HCT116 (cell line): Measurements from ENCODE around the gene MOCS1. TPM values are rescaled to one million over a fixed set of nuclear protein-coding genes. Genes with fewer than 3 reads are reported as not detected.

Source experiments
- ATAC-seq: fragments of 200-7000 bp; cut with Tn5 transposase; 2 replicates; pipeline ENCODE4 v1.9.1; 2020; ENCODE audit warnings: mild to moderate bottlenecking, moderate library complexity
- BruUV-seq: library from RNA; stranded (reverse); fragments of 400-500 nt; replicated peaks from 2 replicates; lab custom pipeline; 2021; lab: Mats Ljungman, UMichigan
- CTCF ChIA-PET: fragments of 300-600 bp; sonication (Branson Sonifier 250); formaldehyde crosslinking; loops from one replicate; lab custom pipeline; 2021; ENCODE audit warnings: antibody characterized with exemption; lab: Charles Lee
- POLR2A ChIA-PET: fragments of 300-600, 350-600 bp; sonication (Branson Sonifier 250); formaldehyde crosslinking; loops from one replicate; lab custom pipeline; 2021; ENCODE audit warnings: antibody characterized with exemption; lab: Charles Lee
- RAD21 ChIA-PET, 2 experiments: fragments of 300-600 bp; sonication (Branson Sonifier 250); formaldehyde crosslinking; loops; one replicate each; lab custom pipeline; 2023; ENCODE audit warnings: low total read pairs in 2 of 2; ENCODE audit not compliant: uncharacterized antibody in 2 of 2, unreplicated experiment in 2 of 2, low non-redundant PET in 1 of 2; lab: Charles Lee
- DNase-seq: peaks from one replicate; pipeline ENCODE4 v3.0.0-alpha.2; 2010; ENCODE audit warnings: low read depth, low spot score
- H2AFZ ChIP-seq: fragments of 200-600 bp; shearing (Covaris generic), sonication (generic); 2 replicates; pipeline ENCODE4 v1.6.1; 2017; ENCODE audit warnings: low read depth, mixed run types, mixed read lengths, antibody characterized with exemption, low read length; ENCODE audit not compliant: poor library complexity, severe bottlenecking
- H3K27ac ChIP-seq: 2 replicates; pipeline ENCODE4 v1.5.1; 2012; ENCODE audit warnings: low read depth, low read length
- H3K27me3 ChIP-seq: fragments of 200-600 bp; sonication (generic); 2 replicates; pipeline ENCODE4 v1.6.1; 2016; ENCODE audit warnings: mixed run types, low read length, mixed read lengths; ENCODE audit not compliant: insufficient read depth
- H3K36me3 ChIP-seq, 2 experiments: fragments of 200-500 bp in 1 of 2; fragments of 200-600 bp in 1 of 2; sonication (Bioruptor generic) in 1 of 2; sonication (generic) in 1 of 2; 2 replicates each; pipeline versions ENCODE4 v1.5.1 to v1.6.1; 2014 to 2016; ENCODE audit warnings: low read length in 2 of 2, inconsistent platforms in 1 of 2, mixed read lengths in 1 of 2, mixed run types in 1 of 2; ENCODE audit not compliant: insufficient read depth in 2 of 2, control insufficient read depth in 1 of 2
- H3K4me1 ChIP-seq, 2 experiments: fragments of 200-600 bp in 1 of 2; sonication (generic) in 1 of 2; 2 replicates each; pipeline versions ENCODE4 v1.5.1 to v1.6.1; 2012 to 2017; ENCODE audit warnings: low read length in 2 of 2, inconsistent platforms in 1 of 2, mild to moderate bottlenecking in 1 of 2, mixed read lengths in 1 of 2, mixed run types in 1 of 2, moderate library complexity in 1 of 2; ENCODE audit not compliant: insufficient read depth in 2 of 2, control insufficient read depth in 1 of 2
- H3K4me2 ChIP-seq: fragments of 200-600 bp; sonication (generic); 2 replicates; pipeline ENCODE4 v1.6.1; 2017; ENCODE audit warnings: mixed run types, low read length, mixed read lengths
- H3K4me3 ChIP-seq, 2 experiments: fragments of 200-600 bp in 1 of 2; sonication (generic) in 1 of 2; replicated peaks in 1 of 2; 2 replicates each; pipeline ENCODE4 v1.5.1; 2011 to 2016; ENCODE audit warnings: low read length in 2 of 2, control low read depth in 1 of 2, low read depth in 1 of 2, mild to moderate bottlenecking in 1 of 2, mixed read lengths in 1 of 2, mixed run types in 1 of 2
- H3K79me2 ChIP-seq: fragments of 200-600 bp; sonication (generic); 2 replicates; pipeline ENCODE4 v1.6.1; 2017; ENCODE audit warnings: mild to moderate bottlenecking, mixed run types, low read length, moderate library complexity, mixed read lengths; ENCODE audit not compliant: insufficient read depth
- H3K9ac ChIP-seq: fragments of 200-600 bp; sonication (generic); 2 replicates; pipeline ENCODE4 v1.6.1; 2016; ENCODE audit warnings: low read length, mixed read lengths
- H3K9me2 ChIP-seq: fragments of 200-600 bp; sonication (generic), shearing (Covaris generic); 2 replicates; pipeline ENCODE4 v1.6.1; 2017; ENCODE audit warnings: mixed run types, mild to moderate bottlenecking, moderate library complexity; ENCODE audit not compliant: insufficient read depth
- H3K9me3 ChIP-seq, 2 experiments: fragments of 200-500 bp in 1 of 2; fragments of 200-600 bp in 1 of 2; sonication (Bioruptor generic) in 1 of 2; sonication (generic) in 1 of 2; 2 replicates each; pipeline ENCODE4 v1.6.1; 2014 to 2017; ENCODE audit warnings: low read length in 2 of 2, mixed read lengths in 2 of 2, inconsistent platforms in 1 of 2, low read depth in 1 of 2, mild to moderate bottlenecking in 1 of 2, mixed run types in 1 of 2, moderate library complexity in 1 of 2; ENCODE audit not compliant: control insufficient read depth in 1 of 2, insufficient read depth in 1 of 2
- H4K20me1 ChIP-seq: fragments of 200-600 bp; sonication (generic), shearing (Covaris generic); 2 replicates; pipeline ENCODE4 v1.6.1; 2017; ENCODE audit warnings: mixed run types, mild to moderate bottlenecking, moderate library complexity; ENCODE audit not compliant: insufficient read depth
- CBX3 ChIP-seq: IDR thresholded peaks from 2 replicates; pipeline ENCODE4 v1.6.1; 2012; ENCODE audit warnings: low read depth
- CEBPB ChIP-seq: IDR thresholded peaks from 2 replicates; pipeline ENCODE4 v1.6.1; 2012; ENCODE audit warnings: low read depth
- CTCF ChIP-seq, 3 experiments: fragments of 200-600 bp in 1 of 3; sonication (generic) in 1 of 3; IDR thresholded peaks in 2 of 3; conservative IDR thresholded peaks in 1 of 3; 2 replicates each; pipeline ENCODE4 v1.5.1; 2012 to 2017; ENCODE audit warnings: low read depth in 2 of 3, low read length in 2 of 3, antibody characterized with exemption in 1 of 3, borderline replicate concordance in 1 of 3, control low read depth in 1 of 3, mild to moderate bottlenecking in 1 of 3, mixed read lengths in 1 of 3, mixed run types in 1 of 3, moderate library complexity in 1 of 3; ENCODE audit not compliant: insufficient read depth in 1 of 3
- EGR1 ChIP-seq: IDR thresholded peaks from 2 replicates; pipeline ENCODE4 v1.6.1; 2012; ENCODE audit warnings: low read depth
- ELF1 ChIP-seq: IDR thresholded peaks from 2 replicates; pipeline ENCODE4 v1.6.1; 2012; ENCODE audit warnings: low read depth, borderline replicate concordance
- EZH2phosphoT487 ChIP-seq: fragments of 200-600 bp; IDR thresholded peaks from 2 replicates; pipeline ENCODE4 v1.6.1; 2018; ENCODE audit warnings: antibody characterized with exemption, borderline replicate concordance
- FOSL1 ChIP-seq: IDR thresholded peaks from 2 replicates; pipeline ENCODE4 v1.6.1; 2012; ENCODE audit warnings: low read depth
- JUND ChIP-seq: IDR thresholded peaks from 2 replicates; pipeline ENCODE4 v1.6.1; 2012
- MAX ChIP-seq: IDR thresholded peaks from 2 replicates; pipeline ENCODE4 v1.6.1; 2012
- POLR2A ChIP-seq: IDR thresholded peaks from 2 replicates; pipeline ENCODE4 v1.7.0; 2011; ENCODE audit warnings: borderline replicate concordance; ENCODE audit not compliant: insufficient read depth, insufficient read length; ENCODE audit errors: extremely low read depth
- POLR2AphosphoS5 ChIP-seq: IDR thresholded peaks from 2 replicates; pipeline ENCODE4 v1.6.1; 2011; ENCODE audit warnings: mild to moderate bottlenecking, low read depth, low read length, moderate library complexity
- RAD21 ChIP-seq: IDR thresholded peaks from 2 replicates; pipeline ENCODE4 v1.6.1; 2012; ENCODE audit warnings: low read depth, mild to moderate bottlenecking
- SIN3A ChIP-seq: IDR thresholded peaks from 2 replicates; pipeline ENCODE4 v1.6.1; 2012; ENCODE audit warnings: low read depth
- SRF ChIP-seq: IDR thresholded peaks from 2 replicates; pipeline ENCODE4 v1.6.1; 2012; ENCODE audit warnings: low read depth
- YY1 ChIP-seq: IDR thresholded peaks from 2 replicates; pipeline ENCODE4 v1.6.1; 2011; ENCODE audit warnings: low read length, low read depth, moderate library complexity, mild to moderate bottlenecking; ENCODE audit not compliant: insufficient replicate concordance; ENCODE audit errors: extremely low read depth
- ZNF274 ChIP-seq: fragments of 200-500 bp; sonication (Bioruptor generic); IDR thresholded peaks from 2 replicates; pipeline ENCODE4 v1.6.1; 2014; ENCODE audit warnings: mild to moderate bottlenecking, low read depth, low read length, inconsistent platforms
- intact Hi-C: fragments of 100-400 bp; cut with micrococcal nuclease; formaldehyde crosslinking; loops from 2 replicates; pipeline ENCODE4 v1.10.0; 2022
- total RNA-seq: library from RNA; stranded (reverse); gene quantifications from one replicate; pipeline ENCODE4 v1.2.1, GENCODE V29; 2021; ENCODE audit not compliant: unreplicated experiment
- TF ChIP-seq, protein P1 (sequence below): IDR thresholded peaks from 2 replicates; pipeline ENCODE4 v1.6.1; 2012

MOCS1 gene
- total RNA-seq, 1 experiment from 2014 or later = 9.3 TPM

DNA sequence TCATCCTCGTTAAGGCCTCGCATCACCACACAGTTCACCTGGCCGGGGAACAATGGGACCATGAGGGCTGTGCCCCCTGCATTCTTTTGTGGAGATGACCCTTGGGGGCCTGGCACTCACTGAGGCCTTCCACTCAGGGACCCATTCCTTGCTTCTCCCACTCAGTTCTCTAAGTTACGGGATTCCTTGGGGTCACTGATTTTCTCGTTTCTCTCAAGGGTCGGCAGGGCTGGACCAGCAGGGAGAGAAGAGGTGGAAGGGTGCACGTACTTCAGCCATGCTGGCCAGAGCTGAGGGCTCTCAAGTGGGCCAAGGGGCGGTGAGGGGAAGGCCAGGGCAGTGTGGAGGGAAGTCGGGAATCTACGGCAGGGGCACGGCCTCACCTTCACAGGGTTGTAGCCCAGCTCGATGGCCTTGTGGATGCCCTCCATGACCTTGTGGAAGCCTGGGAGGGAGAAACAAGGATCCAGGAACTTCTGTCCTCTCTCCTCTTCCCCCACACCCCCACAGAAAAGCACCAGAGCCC is 20.8 kb downstream of the MOCS1 start:
- no TSS peak for BruUV-seq
- Histone ChIP-seq H3K27me3 (no peaks in the 10 kb centered on the region), H3K79me2 (no peaks in the 10 kb centered on the region), H3K4me1 (no peaks in the 10 kb centered on the region), H4K20me1 (no peaks in the 10 kb centered on the region), H3K9ac (no peak overlapping the region), H3K9me2 (no peaks in the 10 kb centered on the region), H3K9me3 (no peaks in the 10 kb centered on the region), H3K36me3 (no peaks in the 10 kb centered on the region; a peak in 1 of 4 replicates)
- CTCF ChIA-PET = no interaction called here
- POLR2A ChIA-PET = no interaction called here
- RAD21 ChIA-PET = no interaction called here
- TF ChIP-seq MAX = no peak
- TF ChIP-seq EGR1 = no peak
- no peak for TF ChIP-seq CEBPB
- TF ChIP-seq, all 23 proteins: peak for 0
- Histone ChIP-seq H3K4me2 (no peak overlapping the region), H3K4me3 (no peak overlapping the region), H2AFZ (no peak overlapping the region), H3K27ac (no peak overlapping the region)
- DNase-seq = no peak
- ATAC-seq = no peak
- intact Hi-C loops = no loop called here

DNA sequence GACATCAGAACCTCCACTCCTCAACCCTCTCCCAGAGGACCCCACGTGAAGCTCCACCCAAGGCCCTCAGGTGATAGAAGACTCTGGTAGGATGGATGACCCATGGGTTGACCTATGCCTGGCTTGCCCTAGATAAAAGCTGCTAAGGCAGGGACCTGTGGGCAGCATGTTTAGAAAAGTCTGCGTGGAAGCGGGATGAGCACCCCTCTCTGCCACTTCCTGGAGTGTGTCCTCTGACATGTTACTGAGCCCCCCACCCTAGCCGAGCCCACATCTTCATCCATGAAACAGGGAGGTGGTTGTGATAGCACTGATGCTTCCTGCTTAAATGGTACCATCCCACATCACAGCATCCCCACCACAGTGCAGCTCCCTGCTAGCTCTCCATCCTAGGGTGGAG is 21.8 kb downstream of the MOCS1 start:
- no peak for ATAC-seq
- TF ChIP-seq YY1 (no peak), POLR2A (no peak), RAD21 (no peak), CBX3 (no peak), EZH2phosphoT487 (no peak), EGR1 (no peak), POLR2AphosphoS5 (no peak), SRF (no peak), SIN3A (no peak), CTCF (IDR thresholded peaks at IDR 0.05 in 2 of 3, conservative IDR thresholded peaks at IDR 0.05 in 1 of 3; ENCODE audit: borderline replicate concordance in 1 of 3, insufficient read depth in 1 of 3, low read depth in 2 of 3, low read length in 2 of 3) (no peak), ZNF274 (no peak), ELF1 (no peak), JUND (no peak), FOSL1 (no peak)
- TF ChIP-seq, protein P1, sequence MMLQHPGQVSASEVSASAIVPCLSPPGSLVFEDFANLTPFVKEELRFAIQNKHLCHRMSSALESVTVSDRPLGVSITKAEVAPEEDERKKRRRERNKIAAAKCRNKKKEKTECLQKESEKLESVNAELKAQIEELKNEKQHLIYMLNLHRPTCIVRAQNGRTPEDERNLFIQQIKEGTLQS = no peak
- no peaks in the 10 kb centered on the region for H3K27me3 ChIP-seq
- no peak overlapping the region for H3K4me3 ChIP-seq
- no TSS peak for BruUV-seq
- ChIA-PET RAD21 (no interaction called here), POLR2A (no interaction called here), CTCF (no interaction called here)
- no peak for DNase-seq
- H3K4me2 ChIP-seq = no peak overlapping the region
- H3K9ac ChIP-seq = no peak overlapping the region
- no peaks in the 10 kb centered on the region for H3K9me2 ChIP-seq
- no peaks in the 10 kb centered on the region for H3K79me2 ChIP-seq
- no peaks in the 10 kb centered on the region; a peak in 1 of 4 replicates for H3K36me3 ChIP-seq
- H3K27ac ChIP-seq = no peak overlapping the region
- intact Hi-C loops = no loop called here
- no peaks in the 10 kb centered on the region for H4K20me1 ChIP-seq
- H3K9me3 ChIP-seq = no peaks in the 10 kb centered on the region
- no peak overlapping the region for H2AFZ ChIP-seq
- H3K4me1 ChIP-seq = no peaks in the 10 kb centered on the region
